Fibroblast of lung (primary cell): Measurements from ENCODE around the gene EXOC2.

Experiments used
- EZH2 ChIP-seq: IDR thresholded peaks from 2 replicates; pipeline ENCODE4 v1.5.1; 2012; ENCODE audit warnings: low read length, control low read depth, mild to moderate bottlenecking; ENCODE audit errors: missing control alignments
- TF ChIP-seq, protein P1 (sequence below), 2 donors: IDR thresholded peaks in 1 of 2; conservative IDR thresholded peaks in 1 of 2; 1 replicate in 1 of 2; 2 replicates in 1 of 2; pipeline ENCODE4 v1.5.1; 2011 to 2012; ENCODE audit warnings: low read length in 2 of 2, control low read depth in 1 of 2, inconsistent platforms in 1 of 2, low read depth in 1 of 2, mild to moderate bottlenecking in 1 of 2

DNA sequence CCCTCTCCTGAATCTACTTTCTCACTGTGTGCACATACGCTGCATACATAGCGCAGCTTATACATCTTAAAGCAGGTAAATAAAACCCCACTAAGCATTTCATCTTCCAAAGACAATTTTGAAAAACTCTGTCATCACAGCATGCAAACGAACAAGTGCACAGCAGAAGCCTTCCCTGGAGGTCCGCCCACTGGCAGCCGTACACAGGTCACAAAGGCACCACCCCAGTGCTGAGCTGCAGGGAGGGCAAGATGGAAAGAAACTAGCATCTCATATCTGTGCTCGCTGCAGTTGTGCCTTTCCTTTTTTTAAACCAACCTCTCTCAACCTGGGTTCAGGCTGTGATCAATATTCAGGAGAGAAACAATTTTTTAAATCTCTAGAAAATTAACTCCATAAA is 109.3 kb downstream of the EXOC2 start:
- TF ChIP-seq, protein P1, sequence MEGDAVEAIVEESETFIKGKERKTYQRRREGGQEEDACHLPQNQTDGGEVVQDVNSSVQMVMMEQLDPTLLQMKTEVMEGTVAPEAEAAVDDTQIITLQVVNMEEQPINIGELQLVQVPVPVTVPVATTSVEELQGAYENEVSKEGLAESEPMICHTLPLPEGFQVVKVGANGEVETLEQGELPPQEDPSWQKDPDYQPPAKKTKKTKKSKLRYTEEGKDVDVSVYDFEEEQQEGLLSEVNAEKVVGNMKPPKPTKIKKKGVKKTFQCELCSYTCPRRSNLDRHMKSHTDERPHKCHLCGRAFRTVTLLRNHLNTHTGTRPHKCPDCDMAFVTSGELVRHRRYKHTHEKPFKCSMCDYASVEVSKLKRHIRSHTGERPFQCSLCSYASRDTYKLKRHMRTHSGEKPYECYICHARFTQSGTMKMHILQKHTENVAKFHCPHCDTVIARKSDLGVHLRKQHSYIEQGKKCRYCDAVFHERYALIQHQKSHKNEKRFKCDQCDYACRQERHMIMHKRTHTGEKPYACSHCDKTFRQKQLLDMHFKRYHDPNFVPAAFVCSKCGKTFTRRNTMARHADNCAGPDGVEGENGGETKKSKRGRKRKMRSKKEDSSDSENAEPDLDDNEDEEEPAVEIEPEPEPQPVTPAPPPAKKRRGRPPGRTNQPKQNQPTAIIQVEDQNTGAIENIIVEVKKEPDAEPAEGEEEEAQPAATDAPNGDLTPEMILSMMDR (conservative IDR thresholded peaks at IDR 0.05 in 1 of 2, IDR thresholded peaks at IDR 0.05 in 1 of 2; ENCODE audit: low read depth in 1 of 2, low read length in 2 of 2) = no peak
- no peak for TF ChIP-seq EZH2
